GM20000 (cell line): Measurements from ENCODE around the gene UBQLN3.

Experiments
- DNase-seq: peaks from one replicate; pipeline ENCODE4 v3.0.0; 2012; ENCODE audit warnings: low spot score
- CTCF ChIP-seq: IDR thresholded peaks from 2 replicates; pipeline ENCODE4 v1.5.1; 2012; ENCODE audit warnings: mild to moderate bottlenecking, control low read depth; ENCODE audit errors: extremely low read depth, missing control alignments

UBQLN3 gene

GRCh38 chr11:5546457-5546856, 36.7 kb upstream of the UBQLN3 start:
- DNase-seq: no peak

GRCh38 chr11:5541427-5541826, 31.7 kb upstream of the UBQLN3 start:
- no peak for DNase-seq
- no peak for TF ChIP-seq CTCF

More at GRCh38 chr11:5546457-5546856, 36.7 kb upstream of the UBQLN3 start:
- no peak for TF ChIP-seq CTCF

- no peak for DNase-seq
- TF ChIP-seq CTCF: no peak
Measured at GRCh38 chr11:5536482-5536881, 26.7 kb upstream of the UBQLN3 start.

- no peak for DNase-seq
- TF ChIP-seq CTCF: no peak
Measured at GRCh38 chr11:5534046-5534445, 24.3 kb upstream of the UBQLN3 start.

- no peak for TF ChIP-seq CTCF
- no peak for DNase-seq
Measured at GRCh38 chr11:5531053-5531831, 21.5 kb upstream of the UBQLN3 start.

GRCh38 chr11:5528495-5528894, 18.7 kb upstream of the UBQLN3 start:
- no peak for TF ChIP-seq CTCF
- DNase-seq: no peak

GRCh38 chr11:5527716-5528115, 18.0 kb upstream of the UBQLN3 start:
- DNase-seq: no peak
- TF ChIP-seq CTCF: no peak
